Trophoblast cell (in vitro differentiated cells and primary cell): ENCODE data around the gene ABO.
A peak's percentile ranks its signal among the peaks of the same experiment; 100 is the strongest.
"Not testable (repeated sequence)": the region's sequence is repeated elsewhere in the genome, so short reads cannot be mapped to it uniquely, and the experiment has no call there.

Source experiments
- DNase-seq, 2 donors: peaks; one replicate each; pipeline ENCODE4 v3.0.0-alpha.2; 2016
- H2AFZ ChIP-seq: 2 replicates; pipeline ENCODE4 v1.6.1; 2013; ENCODE audit warnings: low read length, moderate library complexity, mild to moderate bottlenecking; ENCODE audit not compliant: insufficient read depth, poor library complexity
- H2AK5ac ChIP-seq: 2 replicates; pipeline ENCODE4 v1.6.1; 2013; ENCODE audit warnings: mild to moderate bottlenecking, low read length
- H2BK120ac ChIP-seq: 2 replicates; pipeline ENCODE4 v1.6.1; 2013; ENCODE audit warnings: low read length, mild to moderate bottlenecking, moderate library complexity; ENCODE audit not compliant: insufficient read depth, poor library complexity
- H2BK12ac ChIP-seq: 2 replicates; pipeline ENCODE4 v1.6.1; 2013; ENCODE audit warnings: mild to moderate bottlenecking, low read length, moderate library complexity
- H2BK5ac ChIP-seq: 2 replicates; pipeline ENCODE4 v1.6.1; 2013; ENCODE audit warnings: low read length, low read depth, moderate library complexity, mild to moderate bottlenecking; ENCODE audit not compliant: poor library complexity
- H3K14ac ChIP-seq: 2 replicates; pipeline ENCODE4 v1.6.1; 2013; ENCODE audit warnings: mild to moderate bottlenecking, low read length
- H3K18ac ChIP-seq: 2 replicates; pipeline ENCODE4 v1.6.1; 2013; ENCODE audit warnings: mild to moderate bottlenecking, low read length
- H3K23ac ChIP-seq: 2 replicates; pipeline ENCODE4 v1.6.1; 2013; ENCODE audit warnings: low read length
- H3K27ac ChIP-seq: 2 replicates; pipeline ENCODE4 v1.5.1; 2013; ENCODE audit warnings: low read depth, mild to moderate bottlenecking, inconsistent platforms, low read length, moderate library complexity
- H3K27me3 ChIP-seq: 2 replicates; pipeline ENCODE4 v1.6.1; 2013; ENCODE audit warnings: inconsistent platforms, mild to moderate bottlenecking, low read length, moderate library complexity; ENCODE audit not compliant: insufficient read depth
- H3K36me3 ChIP-seq, 2 experiments: 1 replicate in 1 of 2; 2 replicates in 1 of 2; pipeline ENCODE4 v1.6.1; 2013; ENCODE audit warnings: low read length in 2 of 2, mild to moderate bottlenecking in 2 of 2, moderate library complexity in 1 of 2; ENCODE audit not compliant: insufficient read depth in 2 of 2, control insufficient read depth in 1 of 2
- H3K4ac ChIP-seq: 2 replicates; pipeline ENCODE4 v1.6.1; 2013; ENCODE audit warnings: low read depth, mild to moderate bottlenecking, low read length, moderate library complexity
- H3K4me1 ChIP-seq, 2 experiments: 1 replicate in 1 of 2; 2 replicates in 1 of 2; pipeline ENCODE4 v1.6.1; 2013; ENCODE audit warnings: low read length in 2 of 2, mild to moderate bottlenecking in 2 of 2, moderate library complexity in 1 of 2; ENCODE audit not compliant: insufficient read depth in 2 of 2, control insufficient read depth in 1 of 2
- H3K4me2 ChIP-seq: 2 replicates; pipeline ENCODE4 v1.6.1; 2013; ENCODE audit warnings: inconsistent platforms, mild to moderate bottlenecking, low read length, moderate library complexity
- H3K4me3 ChIP-seq: 2 replicates; pipeline ENCODE4 v1.5.1; 2013; ENCODE audit warnings: mild to moderate bottlenecking, low read depth, low read length, inconsistent platforms
- H3K79me1 ChIP-seq: one replicate; pipeline ENCODE4 v1.6.1; 2013; ENCODE audit warnings: low read length
- H3K79me2 ChIP-seq: 2 replicates; pipeline ENCODE4 v1.6.1; 2013; ENCODE audit warnings: low read length, mild to moderate bottlenecking; ENCODE audit not compliant: control insufficient read depth, insufficient read depth, poor library complexity
- H3K9ac ChIP-seq: 2 replicates; pipeline ENCODE4 v1.6.1; 2013; ENCODE audit warnings: mild to moderate bottlenecking, low read length
- H3K9me3 ChIP-seq: 2 replicates; pipeline ENCODE4 v1.6.1; 2013; ENCODE audit warnings: low read depth, mild to moderate bottlenecking, control low read depth, inconsistent platforms, low read length; ENCODE audit not compliant: insufficient read depth
- H4K12ac ChIP-seq: 2 replicates; pipeline ENCODE4 v1.6.1; 2013; ENCODE audit warnings: low read depth, mild to moderate bottlenecking, low read length, moderate library complexity
- H4K8ac ChIP-seq: 2 replicates; pipeline ENCODE4 v1.6.1; 2013; ENCODE audit warnings: low read depth, mild to moderate bottlenecking, low read length, moderate library complexity
- H4K91ac ChIP-seq: one replicate; pipeline ENCODE4 v1.6.1; 2013; ENCODE audit warnings: low read depth, mild to moderate bottlenecking, low read length, moderate library complexity
- WGBS: extraction: QIAGEN DNeasy Blood & Tissue Kit; methylation state at CpG from one replicate; pipeline ENCODE4 v1.1.7; 2013; ENCODE audit warnings: missing lambda C conversion rate; ENCODE audit not compliant: insufficient read length, insufficient coverage; ENCODE audit errors: extremely low coverage; 5-methylcytosine and 5-hydroxymethylcytosine counted together

Gene ABO

GRCh38 chr9:133252301-133253020 lies 22.5 kb downstream of the ABO start:
- Histone ChIP-seq H3K4me3 (no peak overlapping the region), H3K4me1 (peaks cover 8 to 14% of the 10 kb centered on the region in 2 experiments), H2BK12ac (no peak overlapping the region), H3K18ac (no peak overlapping the region), H3K14ac (no peak overlapping the region), H3K9ac (no peak overlapping the region), H3K23ac (no peak overlapping the region), H3K79me1 (no peaks in the 10 kb centered on the region), H3K4ac (no peak overlapping the region), H2BK120ac (no peak overlapping the region), H4K91ac (no peak overlapping the region), H2AK5ac (no peak overlapping the region), H3K27me3 (no peaks in the 10 kb centered on the region), H3K4me2 (no peak overlapping the region), H3K79me2 (no peaks in the 10 kb centered on the region), H2BK5ac (no peak overlapping the region), H3K9me3 (peaks cover 6% of the 10 kb centered on the region), H3K27ac (no peak overlapping the region), H4K8ac (no peak overlapping the region), H2AFZ (no peak overlapping the region), H4K12ac (no peak overlapping the region), H3K36me3 (no peaks in the 10 kb centered on the region)
- peak in 1 of 2 donors; percentile 53 for DNase-seq
- no CpG with 5 or more reads among the region's 16 CpGs for WGBS

DNA sequence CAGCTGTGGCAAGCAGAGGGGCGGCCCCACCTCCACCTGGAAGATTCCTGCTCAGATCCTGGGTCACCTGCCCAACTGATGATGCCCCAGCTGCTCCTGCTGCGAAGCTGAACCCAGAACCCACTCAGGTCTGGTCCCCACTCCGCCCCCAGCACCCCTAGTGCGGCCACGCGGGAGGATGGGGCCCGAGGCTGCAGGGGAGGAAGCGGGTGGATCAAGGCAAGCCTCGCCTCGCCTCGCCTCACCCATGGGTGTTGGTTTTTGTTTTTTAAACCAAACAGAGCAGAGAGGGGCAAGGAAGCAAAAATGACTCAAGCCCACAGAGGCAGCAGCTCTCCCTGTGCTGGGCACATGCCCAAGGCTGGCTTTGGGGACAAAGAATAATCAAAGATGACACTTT lies 23.2 kb downstream of the ABO start:
- Histone ChIP-seq H3K9ac (no peak overlapping the region), H4K91ac (peak overlapping the region; percentile 55), H3K18ac (peak overlapping the region; percentile 43), H3K27ac (no peak overlapping the region), H3K36me3 (no peaks in the 10 kb centered on the region), H3K27me3 (no peaks in the 10 kb centered on the region), H3K4ac (no peak overlapping the region), H3K79me1 (no peaks in the 10 kb centered on the region), H3K23ac (no peak overlapping the region), H4K8ac (no peak overlapping the region), H2BK12ac (peak overlapping the region; percentile 77), H3K4me2 (no peak overlapping the region), H3K4me1 (peaks cover 8 to 14% of the 10 kb centered on the region in 2 experiments), H2AK5ac (peak overlapping the region; percentile 80), H2BK120ac (peak overlapping the region; percentile 11), H3K9me3 (peaks cover 6% of the 10 kb centered on the region), H4K12ac (no peak overlapping the region), H3K4me3 (no peak overlapping the region), H3K79me2 (no peaks in the 10 kb centered on the region), H2BK5ac (no peak overlapping the region), H3K14ac (peak overlapping the region; percentile 14), H2AFZ (no peak overlapping the region)
- no CpG with 5 or more reads among the region's 11 CpGs for WGBS
- no peak for DNase-seq

GRCh38 chr9:133251221-133251620 lies 23.8 kb downstream of the ABO start:
- H3K36me3 ChIP-seq, H2BK12ac ChIP-seq, H3K9ac ChIP-seq, H4K12ac ChIP-seq, H3K4ac ChIP-seq, H3K18ac ChIP-seq, H3K27me3 ChIP-seq, H3K4me2 ChIP-seq, H3K23ac ChIP-seq, H3K79me2 ChIP-seq, H3K14ac ChIP-seq, DNase-seq, H3K79me1 ChIP-seq, H3K4me3 ChIP-seq, H4K8ac ChIP-seq, H2AK5ac ChIP-seq, H2AFZ ChIP-seq, H3K9me3 ChIP-seq, H3K27ac ChIP-seq, H2BK5ac ChIP-seq, H4K91ac ChIP-seq: not testable (repeated sequence)
- peak overlapping the region; percentile 12 for H2BK120ac ChIP-seq
- peaks cover 8 to 14% of the 10 kb centered on the region in 2 experiments for H3K4me1 ChIP-seq
- no CpG with 5 or more reads among the region's 6 CpGs for WGBS

- H4K8ac ChIP-seq: no peak overlapping the region
- peaks cover 5% of the 10 kb centered on the region for H3K9me3 ChIP-seq
- no peak overlapping the region for H3K4ac ChIP-seq
- H3K79me1 ChIP-seq: no peaks in the 10 kb centered on the region
- DNase-seq: peak; percentile 29 to 70
- H4K91ac ChIP-seq: no peak overlapping the region
- WGBS: no CpG with 5 or more reads among the region's 5 CpGs
- H2BK5ac ChIP-seq: no peak overlapping the region
- no peaks in the 10 kb centered on the region for H3K36me3 ChIP-seq
- no peak overlapping the region for H3K9ac ChIP-seq
- no peak overlapping the region for H2AFZ ChIP-seq
- no peak overlapping the region for H3K23ac ChIP-seq
- no peak overlapping the region for H3K4me3 ChIP-seq
- no peak overlapping the region for H2BK120ac ChIP-seq
- no peak overlapping the region for H3K14ac ChIP-seq
- peak overlapping the region; percentile 18 for H3K4me2 ChIP-seq
- peaks cover 8 to 14% of the 10 kb centered on the region in 2 experiments for H3K4me1 ChIP-seq
- no peak overlapping the region for H2AK5ac ChIP-seq
- H3K79me2 ChIP-seq: no peaks in the 10 kb centered on the region
- H3K27me3 ChIP-seq: no peaks in the 10 kb centered on the region
- no peak overlapping the region for H3K18ac ChIP-seq
- H3K27ac ChIP-seq: no peak overlapping the region
- no peak overlapping the region for H4K12ac ChIP-seq
- no peak overlapping the region for H2BK12ac ChIP-seq
Observed at GRCh38 chr9:133250741-133251170, 24.2 kb downstream of the ABO start.
